Stimulated activated CD8-positive, alpha-beta memory T cell treated with anti-CD3 and anti-CD28 coated beads, Interleukin-4, amount 100 ng/mL, for 48 hours (primary cell): Measurements from ENCODE around the gene GALR1.
"Not testable (repeated sequence)": the region's sequence is repeated elsewhere in the genome, so short reads cannot be mapped to it uniquely, and the experiment has no call there.

ENCODE experiments used
- DNase-seq: peaks from one replicate; pipeline ENCODE4 v3.0.0-alpha.2; 2020

Gene GALR1

DNA sequence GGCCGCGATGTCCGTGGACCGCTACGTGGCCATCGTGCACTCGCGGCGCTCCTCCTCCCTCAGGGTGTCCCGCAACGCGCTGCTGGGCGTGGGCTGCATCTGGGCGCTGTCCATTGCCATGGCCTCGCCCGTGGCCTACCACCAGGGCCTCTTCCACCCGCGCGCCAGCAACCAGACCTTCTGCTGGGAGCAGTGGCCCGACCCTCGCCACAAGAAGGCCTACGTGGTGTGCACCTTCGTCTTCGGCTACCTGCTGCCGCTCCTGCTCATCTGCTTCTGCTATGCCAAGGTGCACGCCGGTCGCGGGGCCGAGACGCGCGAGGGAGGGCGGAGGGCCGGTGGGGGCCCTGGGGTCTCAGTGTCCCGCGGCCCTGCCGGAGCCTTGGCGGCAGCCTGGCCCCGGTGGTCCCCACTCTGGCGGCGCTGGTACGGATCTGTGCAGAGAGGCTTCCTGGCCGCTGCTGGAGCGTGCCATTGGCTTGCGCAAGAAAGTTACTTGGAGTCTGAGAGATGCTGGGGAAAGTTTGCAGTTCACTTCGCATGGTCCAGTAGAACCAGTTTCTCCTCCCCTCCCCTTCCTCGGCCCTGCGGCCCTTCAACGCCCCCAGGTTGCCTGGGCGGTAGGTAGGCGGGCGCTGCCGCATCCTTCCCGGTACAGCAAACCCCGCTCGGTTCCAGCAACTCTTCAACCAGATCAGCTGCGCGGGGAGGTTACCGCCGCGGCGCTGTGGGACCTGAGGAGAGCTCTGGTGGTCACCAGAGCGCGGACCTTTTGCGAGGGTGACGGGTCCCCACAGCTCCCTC lies 1.5 kb downstream of the GALR1 start:
- no peak for DNase-seq

DNA sequence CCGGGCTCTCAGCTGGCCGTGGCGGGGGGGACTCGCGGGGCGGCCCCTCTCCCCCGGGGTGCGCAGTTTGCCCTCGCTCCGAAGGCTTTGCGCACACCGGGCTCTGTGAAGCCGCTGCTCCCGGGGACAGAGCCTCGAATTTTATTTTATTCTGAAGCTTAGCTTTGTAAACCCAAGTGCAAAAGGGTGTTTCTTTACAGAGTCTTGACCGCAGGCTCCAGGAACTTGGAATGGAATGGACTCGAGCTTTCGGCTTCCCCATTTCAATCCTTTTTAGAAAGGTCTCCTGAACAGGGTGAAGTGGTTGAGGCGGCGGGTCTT lies 2.0 kb downstream of the GALR1 start:
- DNase-seq, result no peak

DNA sequence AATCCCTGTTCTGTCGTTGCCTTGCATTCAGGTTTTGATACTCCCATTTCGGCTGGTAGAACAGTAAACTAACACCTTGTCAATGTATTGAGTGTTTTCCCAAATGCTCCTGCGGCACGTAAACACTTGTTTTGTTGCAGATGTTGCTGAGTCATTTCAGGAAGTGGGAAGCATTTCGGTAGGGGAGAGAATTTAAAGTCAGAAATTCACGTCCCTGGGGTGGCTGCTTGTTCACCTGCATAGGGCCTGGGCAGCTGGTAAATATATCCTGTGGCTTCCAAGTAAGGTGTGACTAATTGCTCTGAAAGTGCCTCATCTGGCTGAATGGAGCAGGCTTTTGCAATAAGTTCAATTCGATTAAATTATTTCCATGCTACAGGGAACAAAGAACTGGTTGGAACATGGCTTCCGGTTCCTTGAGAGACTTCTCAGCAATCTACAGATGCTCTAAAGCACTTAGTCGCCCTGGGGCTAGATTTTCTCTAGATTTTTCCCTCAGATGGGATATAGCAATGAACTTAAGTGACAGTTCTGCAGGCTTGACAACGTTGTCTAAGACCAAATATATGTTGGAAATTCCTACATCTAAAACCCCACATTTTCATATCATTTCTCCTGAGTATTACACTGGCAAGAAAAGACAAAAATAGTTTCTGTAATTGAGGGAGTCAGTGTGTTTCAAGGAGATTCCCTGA lies 5.2 kb downstream of the GALR1 start:
- no peak for DNase-seq

DNA sequence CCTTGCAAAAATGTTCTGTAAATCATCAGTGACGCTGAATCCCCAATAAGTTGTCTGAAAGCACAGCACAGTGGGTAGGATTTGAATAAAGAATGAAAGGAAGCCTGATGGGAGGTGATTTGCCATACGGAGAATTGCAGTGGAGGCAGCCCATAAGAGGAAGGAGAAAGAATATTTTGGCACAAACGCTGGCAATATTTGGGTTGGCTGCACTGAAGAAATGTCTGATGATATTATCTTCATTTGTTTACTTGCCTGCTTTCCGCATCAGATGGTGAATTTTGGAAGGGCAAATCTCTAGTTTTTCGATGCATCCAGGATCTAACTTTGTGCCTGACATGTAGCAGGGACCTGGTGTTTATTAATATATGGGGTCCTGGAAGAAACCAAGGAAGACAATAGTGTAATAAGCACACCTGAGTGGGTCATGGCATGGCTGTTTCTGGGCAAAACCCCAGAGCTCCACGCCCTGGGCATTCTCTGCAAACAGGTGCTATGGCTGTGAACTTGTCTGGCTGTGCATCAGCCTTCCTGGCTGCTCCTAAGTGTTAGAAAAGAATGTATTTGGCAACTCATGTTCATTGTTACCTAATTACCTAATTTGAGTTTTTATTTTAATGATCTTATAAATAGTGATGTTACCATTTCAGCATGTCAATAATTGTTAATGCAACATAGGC lies 5.9 kb downstream of the GALR1 start:
- DNase-seq, result no peak

DNA sequence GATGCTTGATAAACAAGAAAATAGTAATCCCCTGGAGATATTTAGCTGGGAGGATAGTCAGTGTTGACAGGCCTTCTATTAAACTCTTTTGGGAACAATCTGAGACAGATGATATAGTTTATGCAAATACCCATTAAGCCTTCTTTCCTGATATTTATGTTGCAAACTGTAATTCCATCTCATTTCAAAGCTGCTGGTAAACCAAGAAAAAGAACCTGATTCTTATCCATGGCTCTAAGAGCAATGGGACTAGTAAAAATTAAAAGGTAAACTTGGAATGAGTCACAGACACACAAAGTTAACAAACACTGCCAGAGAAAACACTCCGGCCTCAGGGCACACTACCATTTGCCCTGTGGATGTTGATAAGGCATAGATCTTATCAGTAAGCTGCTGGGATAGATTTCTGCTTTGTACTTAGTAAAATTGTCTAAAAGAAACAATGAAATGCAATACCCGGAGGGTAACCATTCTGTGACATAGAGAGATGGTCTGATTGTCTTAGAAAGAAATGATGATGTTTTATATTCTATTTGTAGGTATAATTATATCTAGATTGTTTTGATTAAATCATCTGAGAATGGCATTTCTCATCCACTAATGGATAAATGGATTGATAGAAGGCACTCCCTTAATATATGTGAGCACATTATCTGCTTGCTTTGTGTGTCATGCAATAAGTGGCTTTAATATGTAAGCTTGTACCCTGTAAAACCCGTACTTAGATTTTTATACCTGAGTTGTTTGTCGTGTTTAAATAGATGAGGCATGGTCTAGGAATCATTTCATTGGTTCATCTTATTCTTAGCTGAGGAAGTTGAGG lies 13.2 kb downstream of the GALR1 start:
- no peak for DNase-seq

DNA sequence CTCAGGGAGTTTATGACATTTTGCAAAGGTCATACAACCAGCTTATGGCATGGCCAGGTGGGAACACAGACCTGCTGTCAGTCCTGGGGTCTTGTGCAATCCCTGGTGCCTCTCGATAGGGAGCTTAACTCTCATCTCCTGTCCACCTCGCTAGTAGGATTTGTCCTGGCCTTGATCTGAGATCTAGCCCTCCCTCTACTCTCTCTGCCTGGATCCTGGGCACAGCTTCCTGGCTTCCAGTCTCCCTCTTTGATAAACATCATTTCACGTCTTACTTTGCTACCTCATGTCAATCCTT lies 13.8 kb downstream of the GALR1 start:
- DNase-seq, result no peak

DNA sequence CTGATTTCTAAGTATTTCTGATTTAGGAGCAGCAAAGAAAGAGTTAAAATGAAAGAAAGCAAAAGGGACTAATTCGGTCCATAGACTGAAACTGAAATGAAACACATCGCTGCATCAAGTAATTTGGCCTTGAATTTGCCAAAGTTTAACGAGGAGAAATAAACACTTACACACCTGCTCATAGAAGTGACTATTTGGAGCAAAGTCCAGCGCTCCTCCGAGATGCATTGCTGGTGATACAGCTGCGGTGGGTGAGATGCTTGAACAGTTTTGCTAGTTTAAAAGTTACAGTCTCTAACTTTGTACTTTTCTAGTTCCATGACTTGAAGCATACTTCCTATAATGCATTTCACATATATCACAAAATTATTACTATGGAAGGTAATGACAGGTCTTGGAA lies 18.3 kb downstream of the GALR1 start:
- no peak for DNase-seq

DNA sequence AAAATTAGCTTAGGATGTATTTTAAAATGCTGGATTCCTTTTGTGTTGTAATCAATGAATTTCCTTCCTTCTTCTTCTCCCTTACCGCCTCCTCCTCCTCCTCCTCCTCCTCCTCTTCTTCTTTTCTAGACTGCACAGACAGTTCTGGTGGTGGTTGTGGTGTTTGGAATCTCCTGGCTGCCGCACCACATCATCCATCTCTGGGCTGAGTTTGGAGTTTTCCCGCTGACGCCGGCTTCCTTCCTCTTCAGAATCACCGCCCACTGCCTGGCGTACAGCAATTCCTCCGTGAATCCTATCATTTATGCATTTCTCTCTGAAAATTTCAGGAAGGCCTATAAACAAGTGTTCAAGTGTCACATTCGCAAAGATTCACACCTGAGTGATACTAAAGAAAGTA lies 18.8 kb downstream of the GALR1 start:
- DNase-seq, result no peak

DNA sequence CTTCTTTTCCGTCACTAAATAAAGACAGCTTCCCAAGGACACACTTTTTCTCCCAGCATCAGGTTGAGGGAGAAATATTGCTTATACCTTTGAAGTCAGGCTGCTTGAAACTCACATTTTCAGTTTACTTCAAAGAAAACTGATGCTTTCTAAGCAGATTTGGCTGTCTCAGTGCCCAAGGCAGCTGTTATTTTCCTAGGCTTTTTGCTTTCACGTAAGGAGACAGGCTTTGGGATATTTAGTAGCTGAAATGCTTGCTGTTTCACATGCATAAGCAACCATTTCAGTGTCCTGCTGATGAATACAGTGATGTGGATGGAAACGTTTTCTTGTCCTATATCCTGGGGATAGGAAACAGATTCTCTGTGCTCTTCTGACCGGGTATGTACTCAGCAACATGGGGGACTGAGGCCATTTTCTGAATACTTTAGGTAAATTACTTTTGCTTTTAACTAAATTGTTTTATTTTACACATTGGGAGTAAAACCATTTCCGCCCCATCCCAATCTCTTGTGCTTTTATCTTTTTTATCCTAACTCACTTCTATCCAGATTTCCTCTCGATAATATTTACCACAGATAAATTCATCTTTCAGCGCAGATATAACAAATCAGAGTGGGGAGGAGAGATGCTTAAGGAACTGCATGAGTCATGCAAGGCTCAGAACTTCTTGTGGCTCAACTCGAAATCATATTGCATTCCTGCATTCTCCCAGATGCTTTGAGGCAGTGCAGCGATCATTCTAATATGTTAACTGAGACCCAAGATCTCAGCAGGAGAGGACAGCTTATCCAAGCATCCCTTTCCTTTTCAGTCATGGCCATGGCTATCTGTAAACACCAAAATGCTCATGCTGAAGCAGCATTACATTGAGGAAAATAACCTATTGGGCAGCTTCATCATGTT lies 22.2 kb downstream of the GALR1 start:
- no peak for DNase-seq

DNA sequence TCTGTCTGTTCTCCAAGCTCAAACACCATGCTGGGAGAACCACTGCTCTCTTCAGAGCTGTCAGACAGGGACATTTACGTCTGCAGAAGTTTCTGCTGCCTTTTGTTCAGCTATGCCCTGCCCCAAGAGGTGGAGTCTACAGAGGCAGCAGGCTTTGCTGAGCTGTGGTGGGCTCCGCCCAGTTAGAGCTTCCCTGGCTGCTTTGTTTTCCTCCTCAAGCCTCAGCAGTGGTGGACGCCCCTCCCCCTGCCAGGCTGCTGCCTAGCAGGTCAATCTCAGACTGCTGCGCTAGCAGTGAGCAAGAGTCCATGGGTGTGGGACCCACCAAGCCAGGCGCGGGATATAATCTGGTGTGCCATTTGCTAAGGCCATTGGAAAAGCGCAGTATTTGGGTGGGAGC lies 41.2 kb downstream of the GALR1 start:
- DNase-seq, result not testable (repeated sequence)

DNA sequence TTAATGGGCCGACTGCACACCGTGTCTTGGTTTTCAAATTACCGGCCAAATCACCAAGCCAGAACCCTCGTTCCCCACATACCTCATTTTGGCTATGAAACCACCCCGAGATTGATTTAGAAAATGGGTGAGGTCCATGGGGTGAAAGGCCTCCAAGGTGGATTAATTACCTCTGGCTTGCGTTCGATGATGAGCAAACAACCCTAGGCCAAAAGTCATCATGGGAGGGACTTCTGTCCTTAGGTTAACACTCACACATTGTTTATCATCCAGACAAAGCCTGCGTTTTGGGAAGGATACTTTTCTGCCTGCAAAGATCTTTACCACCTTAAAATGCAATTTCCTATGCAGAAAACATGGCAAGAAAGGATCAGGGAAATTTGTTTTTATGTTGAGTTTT lies 48.5 kb downstream of the GALR1 start:
- no peak for DNase-seq

DNA sequence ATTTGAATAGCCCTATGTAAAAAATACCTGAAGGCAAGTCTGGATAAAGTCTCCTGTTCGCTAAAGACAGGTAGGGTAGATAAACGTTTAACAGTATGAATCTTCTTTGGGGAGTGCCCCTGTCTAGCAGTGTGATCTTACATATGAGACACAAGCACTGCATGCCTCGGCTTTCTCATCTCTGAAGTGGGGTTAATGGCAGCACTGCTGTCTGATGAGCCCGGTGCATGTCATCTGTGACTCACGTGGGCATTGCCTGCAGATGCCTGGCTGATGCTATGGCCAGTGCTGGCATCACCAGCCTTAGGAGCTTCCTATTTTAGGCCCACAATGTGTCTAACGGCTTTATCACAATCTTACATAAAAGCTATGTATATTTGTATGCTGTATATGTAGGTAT lies 50.1 kb downstream of the GALR1 start:
- DNase-seq, result no peak

DNA sequence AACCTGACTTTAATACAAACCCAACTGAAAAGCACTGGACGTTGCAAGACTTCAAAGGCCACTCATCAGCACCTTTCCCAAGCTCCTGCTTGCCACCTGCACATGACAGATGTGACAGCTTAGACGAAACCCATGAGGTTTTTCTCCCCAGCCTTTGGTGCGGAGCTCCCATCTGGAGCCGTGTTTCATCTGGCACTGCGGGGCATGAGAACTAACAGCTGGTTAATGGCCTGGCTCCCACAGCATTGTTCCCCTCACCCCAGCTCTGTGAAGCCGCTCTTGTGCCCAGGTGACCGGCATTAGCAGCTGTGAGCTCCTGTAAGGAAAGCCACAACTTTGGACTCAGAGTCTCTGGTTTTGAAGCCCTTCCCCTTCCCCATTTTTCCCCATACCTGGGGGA lies 50.9 kb downstream of the GALR1 start:
- no peak for DNase-seq

DNA sequence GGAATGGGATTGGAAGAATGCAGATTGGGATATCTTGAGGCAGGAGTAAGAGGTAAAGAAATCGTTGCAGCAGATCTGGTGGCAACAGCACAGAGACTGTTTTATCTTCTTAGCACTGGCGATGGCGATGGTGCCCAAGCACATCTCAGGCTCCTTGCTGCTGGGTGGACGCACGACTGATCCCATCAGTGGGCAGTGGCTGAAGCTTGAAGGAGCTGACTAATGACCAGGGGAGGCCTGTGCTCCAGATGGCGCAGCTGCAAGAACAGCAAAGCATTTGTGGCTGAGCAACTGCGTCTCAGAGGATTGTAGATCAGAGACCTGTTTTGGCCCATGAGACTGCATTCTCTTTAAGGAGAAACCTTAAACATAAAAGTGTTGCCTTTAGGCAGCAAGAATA lies 54.6 kb downstream of the GALR1 start:
- DNase-seq, result no peak

DNA sequence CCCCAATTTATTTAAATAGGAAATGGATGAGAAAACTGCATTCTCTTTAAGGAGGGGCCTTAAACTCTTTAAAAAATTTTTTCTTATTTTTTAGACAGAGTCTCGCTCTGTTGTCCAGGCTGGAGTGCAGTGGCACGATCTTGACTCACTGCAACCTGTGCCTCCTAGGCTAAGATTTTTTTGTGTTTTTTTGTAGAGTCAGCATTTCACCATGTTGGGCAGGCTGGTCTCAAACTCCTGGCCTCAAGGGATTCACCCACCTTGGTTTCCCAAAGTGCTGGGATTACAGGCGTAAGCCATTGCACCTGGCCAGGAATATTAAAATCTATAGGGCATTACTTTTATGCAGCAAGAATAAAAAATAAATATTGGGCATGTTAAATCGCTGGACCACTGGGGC lies 56.0 kb downstream of the GALR1 start:
- no peak for DNase-seq

DNA sequence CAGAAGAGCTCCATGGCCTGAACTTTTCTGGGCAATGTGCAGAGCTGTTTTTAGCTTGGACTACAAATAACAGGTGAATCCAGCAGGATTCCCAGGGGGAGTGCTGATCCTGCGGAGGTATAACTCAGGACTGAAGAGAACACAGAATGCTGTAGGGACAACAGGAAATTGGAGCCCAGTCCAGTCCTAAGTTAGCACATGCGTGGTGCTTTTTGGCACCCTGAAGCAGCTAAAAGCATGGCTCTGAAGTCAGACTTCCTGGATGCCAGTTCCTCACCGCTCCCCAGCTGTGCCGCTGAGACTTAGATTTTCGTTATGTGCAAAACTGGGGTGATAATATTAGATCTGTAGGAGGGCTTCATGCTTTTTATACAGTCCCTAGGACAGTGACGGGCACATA lies 58.6 kb downstream of the GALR1 start:
- no peak for DNase-seq

DNA sequence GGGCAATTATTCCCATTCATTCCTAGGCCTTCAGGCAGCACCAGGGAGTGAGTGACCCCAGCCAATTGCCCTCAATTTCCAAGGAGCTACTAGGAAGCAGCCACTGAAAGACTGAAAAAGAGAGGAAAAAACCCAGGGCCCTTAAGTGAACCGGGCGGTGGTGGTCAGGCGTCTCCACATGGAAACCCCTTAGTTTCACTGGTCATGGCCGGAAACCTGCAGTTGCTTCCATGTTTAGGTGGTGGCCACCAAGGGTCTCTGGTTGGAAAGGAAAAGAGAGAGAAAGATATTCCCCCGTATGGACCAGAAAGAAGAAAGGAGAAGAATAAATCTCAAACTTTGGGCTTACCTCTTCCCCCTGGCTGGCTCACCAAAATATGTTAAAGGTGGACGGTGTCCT lies 64.9 kb downstream of the GALR1 start:
- DNase-seq, result no peak

DNA sequence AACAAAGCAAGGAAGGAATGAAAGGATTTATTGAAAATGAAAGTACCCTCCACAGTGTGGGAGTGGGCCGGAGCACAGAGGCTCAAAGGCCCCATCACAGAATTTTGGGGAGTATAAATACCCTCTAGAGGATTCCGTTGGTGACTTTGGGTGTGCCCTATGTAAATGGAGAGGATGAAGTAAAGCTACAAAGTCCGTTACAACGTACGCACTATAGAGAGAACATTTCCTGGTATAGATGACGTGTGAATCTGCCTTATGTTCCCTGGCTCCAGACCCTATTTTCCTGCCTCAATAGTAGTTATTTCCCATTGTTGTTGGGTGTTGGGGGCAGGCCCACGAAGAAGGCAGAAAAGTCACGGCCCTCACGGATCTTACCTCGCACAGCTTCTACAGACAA lies 65.3 kb downstream of the GALR1 start:
- no peak for DNase-seq

DNA sequence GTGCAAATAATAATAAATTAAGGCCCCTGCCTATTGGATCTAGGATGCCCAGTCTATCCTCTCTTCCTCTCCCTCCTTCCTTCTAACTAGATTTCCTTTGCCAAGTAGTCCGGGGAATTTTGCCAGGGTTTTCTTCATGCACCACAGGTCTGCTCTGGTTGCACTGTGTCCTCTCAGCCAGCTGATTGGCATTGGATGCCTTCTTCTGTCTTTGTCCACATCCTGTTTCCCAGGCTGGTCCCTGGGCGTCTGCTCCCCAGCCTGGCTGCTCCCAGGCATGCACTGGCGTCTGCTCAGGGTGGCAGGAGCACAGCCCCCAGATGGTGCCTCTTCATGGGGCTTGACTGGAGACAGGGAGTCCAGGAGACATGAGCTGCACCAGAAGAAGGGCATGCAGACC lies 66.4 kb downstream of the GALR1 start:
- no peak for DNase-seq

DNA sequence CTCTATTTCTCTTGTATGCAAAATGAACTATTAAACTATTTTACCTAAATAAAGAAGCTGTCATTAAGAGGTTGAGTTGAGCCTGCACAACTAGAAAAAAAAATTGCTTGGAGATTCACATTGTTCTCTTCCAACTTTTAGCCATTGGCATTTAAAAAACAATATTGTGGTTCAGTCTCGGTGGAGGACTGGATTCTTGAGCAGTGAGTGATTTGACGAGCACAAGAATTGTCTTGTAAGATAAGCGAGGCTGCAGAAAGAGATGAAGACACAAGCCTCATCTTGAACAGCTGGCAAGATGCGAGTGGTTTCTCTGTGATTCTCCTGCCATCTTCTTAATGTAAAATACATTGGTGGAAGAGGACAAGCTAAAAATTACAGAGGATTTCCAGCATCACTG lies 67.0 kb downstream of the GALR1 start:
- no peak for DNase-seq

DNA sequence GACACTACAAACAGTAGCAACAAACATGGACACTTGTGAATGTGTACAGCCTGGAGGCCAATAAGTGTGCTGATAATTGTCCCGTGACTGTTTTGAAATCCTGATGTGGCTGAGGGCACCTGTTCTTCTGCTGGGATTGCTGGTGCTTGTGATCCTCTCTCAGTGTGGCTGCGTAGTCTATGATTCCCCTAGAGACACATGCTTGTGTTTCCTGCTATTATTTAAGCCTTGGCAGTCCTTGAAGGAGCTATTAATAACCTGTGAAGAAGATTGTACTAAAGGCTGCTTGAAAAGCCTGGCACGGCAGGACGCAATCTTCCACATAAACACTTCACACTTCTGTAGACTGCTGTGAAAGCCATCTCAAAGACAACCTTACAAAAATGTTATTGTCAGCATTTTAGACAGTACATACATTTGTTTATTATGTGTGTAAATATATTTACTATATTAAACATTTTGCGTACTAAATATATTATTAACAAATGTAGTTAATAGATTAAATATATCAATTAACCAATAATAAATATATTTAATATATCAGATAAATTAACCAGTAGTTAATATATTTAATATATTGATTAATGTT lies 71.4 kb downstream of the GALR1 start:
- DNase-seq, result no peak
